ENCODE results near the gene THBS3.
"Not testable (repeated sequence)": the region's sequence is repeated elsewhere in the genome, so short reads cannot be mapped to it uniquely, and the experiment has no call there.

THBS3 gene

GRCh38 chr1:155206891-155207805 lies 549 bp downstream of the THBS3 start:
- DNase-seq = peak; percentile 68

DNA sequence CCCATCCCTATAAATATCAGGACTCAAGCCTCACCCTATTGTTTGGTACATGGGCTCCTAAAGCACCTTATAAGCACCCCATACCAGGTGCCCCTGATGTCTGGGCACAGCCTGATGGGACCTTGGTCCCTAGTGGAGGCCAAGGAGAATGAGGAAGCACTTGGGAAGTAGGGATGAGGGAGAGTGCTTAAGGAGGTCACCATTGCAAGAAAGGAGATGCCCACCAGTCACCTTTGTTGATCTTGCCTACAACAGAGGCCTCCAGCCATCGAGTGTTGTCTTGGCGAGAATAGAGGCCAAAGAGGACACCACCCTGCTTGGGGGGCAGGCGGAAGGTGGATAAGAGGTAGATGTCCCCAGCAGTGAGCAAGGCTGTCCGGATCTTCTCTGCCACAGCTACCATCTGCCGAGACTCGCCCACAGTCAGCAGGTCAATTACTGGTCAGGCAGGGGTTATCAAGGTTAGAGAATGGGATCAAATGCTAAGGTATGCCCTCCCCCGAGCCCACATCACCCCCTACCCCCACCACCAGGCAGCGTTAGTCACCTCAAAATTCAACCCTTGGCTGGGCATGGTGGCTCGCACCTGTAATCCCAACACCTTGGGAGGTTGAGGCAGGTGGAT lies 1.6 kb downstream of the THBS3 start:
- no peak for DNase-seq

DNA sequence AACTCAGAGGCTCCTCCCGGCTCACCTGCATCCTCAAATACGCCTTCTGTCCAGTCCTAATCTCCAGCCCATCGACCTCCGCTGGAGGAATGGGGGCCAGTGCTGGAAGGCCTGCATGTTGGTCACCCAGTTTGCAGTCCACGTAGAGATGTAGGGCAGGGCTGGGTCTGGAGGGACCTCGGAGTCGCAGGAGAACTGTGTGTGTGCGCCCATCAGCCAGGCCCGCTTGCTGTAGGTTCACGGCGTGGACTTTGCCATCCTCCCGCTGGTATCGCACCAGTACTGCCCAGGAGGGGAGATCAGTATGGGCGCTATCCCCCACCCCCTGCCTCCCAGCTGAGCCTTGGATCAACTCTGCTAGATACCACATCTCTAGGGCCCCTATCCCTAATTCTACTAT lies 2.7 kb downstream of the THBS3 start:
- DNase-seq = no peak

DNA sequence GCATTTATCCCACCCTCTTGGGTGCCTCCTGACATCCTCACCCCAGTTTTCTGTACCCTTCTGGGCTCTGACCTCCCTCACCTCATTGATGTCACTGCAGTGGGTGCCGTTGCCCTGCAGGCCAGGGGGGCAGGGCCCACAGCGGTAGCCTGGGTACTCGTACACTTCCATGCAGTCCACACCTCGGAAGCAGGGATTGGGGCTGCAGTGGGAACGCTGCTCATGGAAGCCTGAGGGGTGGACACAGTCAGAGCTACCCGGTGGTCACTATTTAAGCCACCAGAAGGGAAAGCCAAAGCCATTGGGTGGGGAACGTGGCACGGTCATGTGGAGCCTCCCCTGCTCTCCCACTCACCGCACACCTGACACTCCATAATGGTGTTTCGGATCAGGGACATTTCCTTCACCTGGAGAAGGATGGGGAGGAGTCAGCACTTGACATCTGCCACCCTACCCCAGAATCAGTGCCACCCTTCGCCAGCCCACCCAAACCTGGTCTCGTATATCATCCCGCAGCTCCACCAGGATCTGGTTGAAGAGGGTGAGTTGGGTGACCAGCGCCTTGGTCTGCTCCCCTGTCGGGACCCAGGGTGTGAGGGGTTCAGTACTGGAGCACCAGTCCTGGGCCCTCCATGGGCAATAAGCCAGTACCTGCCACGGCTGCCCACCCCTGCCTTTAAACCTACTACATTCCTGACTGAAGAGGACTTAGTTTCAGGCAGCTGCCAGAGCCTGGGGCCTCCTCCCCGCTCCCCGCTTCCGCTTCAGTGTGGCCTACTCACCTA lies 4.8 kb downstream of the THBS3 start:
- no peak for DNase-seq

- DNase-seq = no peak
Observed at GRCh38 chr1:155202198-155202597, 5.5 kb downstream of the THBS3 start.

DNA sequence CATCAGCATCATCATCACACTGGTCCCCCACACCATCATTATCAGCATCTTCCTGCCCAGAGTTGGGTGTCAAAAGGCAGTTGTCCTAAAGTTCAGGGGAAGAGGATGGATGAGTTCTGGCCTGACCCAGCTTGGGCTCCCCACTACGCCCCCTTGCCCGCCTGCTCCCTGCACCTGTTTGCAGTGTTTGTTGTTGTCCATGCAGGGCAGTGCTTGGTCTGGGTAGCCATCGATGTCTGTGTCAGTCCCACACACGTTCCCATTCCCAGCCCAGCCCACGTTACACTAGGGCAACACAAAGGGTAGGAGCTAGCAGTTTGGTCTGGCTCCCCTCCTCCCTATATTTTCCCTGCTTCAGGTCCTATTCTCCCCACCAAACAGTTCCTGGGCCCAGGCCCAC lies 6.8 kb downstream of the THBS3 start:
- DNase-seq = no peak

- no peak for DNase-seq
Observed at GRCh38 chr1:155199792-155200191, 7.9 kb downstream of the THBS3 start.

DNA sequence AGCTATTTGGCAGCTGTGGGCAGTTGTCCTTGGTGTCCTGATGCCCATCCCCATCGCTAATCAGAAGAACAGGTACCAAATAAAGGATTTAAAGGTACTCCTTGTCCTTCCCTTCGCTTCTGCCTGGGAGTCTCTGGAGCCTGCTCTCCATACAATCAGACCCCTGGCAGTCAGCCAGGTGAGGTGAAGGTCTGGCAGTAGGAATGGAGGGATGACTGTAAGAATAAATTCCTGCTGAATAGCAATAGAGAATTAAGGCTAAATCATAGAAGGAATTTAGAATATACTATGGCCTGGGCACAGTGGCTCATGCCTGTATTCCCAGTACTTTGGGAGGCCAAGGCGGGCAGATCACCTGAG lies 9.2 kb downstream of the THBS3 start:
- DNase-seq = no peak

DNA sequence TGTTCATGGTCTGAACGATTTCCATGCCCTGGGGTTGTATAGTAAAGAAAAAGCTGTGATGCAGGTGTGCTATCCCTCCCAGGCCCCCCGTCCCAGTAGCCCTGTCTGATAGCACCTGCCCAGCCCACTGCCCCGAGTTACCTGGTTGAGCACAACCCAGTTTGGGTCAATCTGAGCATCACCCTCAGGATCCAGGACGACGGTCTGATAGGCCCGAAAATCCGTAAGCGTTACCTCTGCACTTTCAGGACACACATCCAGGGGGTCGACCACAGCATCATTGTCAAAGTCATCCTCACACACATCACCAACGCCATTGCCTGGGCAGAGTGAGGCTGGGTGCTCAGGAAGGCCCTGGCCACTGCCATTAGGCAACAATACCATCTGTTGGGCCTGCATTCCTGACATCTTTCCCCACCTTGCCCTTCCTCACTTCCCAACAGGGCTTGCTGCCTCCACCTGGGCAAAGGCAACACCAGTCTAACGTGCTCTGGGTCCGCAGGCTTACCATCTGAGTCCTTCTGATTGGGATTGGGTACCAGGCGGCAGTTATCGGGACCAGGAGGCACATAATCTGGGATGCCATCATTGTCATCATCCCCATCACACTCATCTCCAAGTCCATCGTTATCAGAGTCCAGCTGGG lies 9.7 kb downstream of the THBS3 start:
- no peak for DNase-seq

DNA sequence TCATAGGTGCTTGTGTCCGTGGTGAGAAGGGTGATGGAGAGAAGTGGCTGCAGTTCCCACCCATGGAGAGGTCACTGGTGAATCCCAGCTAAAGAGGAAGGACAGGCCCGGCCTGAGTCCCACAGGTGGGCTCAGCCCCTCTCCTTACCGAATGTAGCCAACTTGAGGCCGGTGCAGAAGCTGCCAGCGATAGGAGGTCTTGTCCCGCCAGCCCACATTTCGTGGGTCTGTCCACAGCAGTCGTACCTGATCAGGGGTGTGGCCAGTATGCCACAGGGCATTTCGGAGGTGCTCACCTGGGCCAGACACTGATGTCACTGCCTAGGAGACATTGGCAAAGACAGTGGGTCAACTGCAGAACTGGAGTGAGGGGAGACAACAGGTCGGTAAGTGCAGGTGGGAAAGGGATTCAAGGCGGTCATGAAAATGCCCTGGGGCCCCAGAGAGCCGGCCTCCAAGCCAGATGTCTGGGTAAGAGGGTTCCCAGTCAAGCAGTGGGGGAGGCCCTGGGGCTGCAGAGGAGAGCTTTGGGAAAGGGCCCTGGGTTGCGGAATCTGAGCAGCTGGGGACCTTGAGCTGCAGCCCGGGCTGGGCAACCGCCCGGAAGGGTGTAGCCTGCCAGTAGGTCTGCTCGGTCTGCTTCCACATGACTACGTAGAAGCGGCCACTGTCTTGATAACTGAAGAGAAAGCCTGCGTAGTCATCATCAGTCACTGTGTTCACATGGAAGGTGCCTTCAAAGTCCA lies 10.6 kb downstream of the THBS3 start:
- DNase-seq = no peak

- no peak for DNase-seq
Observed at GRCh38 chr1:155196103-155196892, 11.4 kb downstream of the THBS3 start.

- DNase-seq = peak; percentile 44
Observed at GRCh38 chr1:155195201-155196102, 12.2 kb downstream of the THBS3 start.

DNA sequence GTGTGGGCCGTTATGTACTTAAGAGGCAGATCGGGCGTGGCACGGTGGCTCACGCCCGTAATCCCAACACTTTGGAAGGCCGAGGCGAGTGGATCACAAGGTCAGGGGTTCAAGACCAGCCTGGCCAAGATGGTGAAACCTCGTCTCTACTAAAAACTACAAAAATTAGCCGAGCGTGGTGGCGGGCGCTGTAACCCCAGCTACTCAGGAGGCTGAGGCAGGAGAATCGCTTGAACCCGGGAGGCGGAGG lies 13.8 kb downstream of the THBS3 start:
- not testable (repeated sequence) for DNase-seq

DNA sequence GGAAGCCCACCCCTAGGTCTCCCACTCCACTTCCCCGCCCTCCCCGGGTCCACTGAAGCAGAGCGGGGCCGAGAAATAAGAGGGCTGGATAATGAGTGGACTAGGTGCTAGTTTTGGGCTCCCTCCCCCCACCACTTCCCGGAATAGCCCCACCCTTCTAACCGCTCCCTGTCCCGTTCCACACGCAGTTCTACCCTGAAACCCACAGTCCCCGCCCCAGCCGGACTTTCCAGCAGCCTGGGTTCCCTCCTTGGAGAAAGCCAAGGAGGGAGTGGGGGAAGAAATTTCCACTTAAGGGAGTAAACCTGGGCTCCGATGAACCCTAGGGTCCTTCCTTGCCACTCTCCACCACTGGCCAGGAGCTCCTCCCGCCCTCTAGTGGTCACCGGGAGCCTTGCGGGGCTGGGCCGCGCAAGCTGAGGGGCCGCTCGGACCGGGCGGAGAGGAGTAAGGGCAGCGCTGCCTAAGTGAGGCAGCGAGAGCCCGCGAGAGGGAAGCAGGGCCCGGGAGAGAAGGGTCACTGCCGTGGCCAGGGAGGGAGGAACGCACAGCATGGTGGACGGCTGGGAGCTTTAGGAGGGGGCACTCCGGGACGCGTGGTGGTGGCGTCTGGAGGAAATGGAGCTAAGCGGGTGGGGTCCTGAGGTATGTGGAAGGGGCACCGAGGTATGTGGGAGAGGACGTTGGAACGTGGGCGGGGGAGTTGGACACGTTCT lies 14.3 kb downstream of the THBS3 start:
- peak; percentile 83 for DNase-seq

DNA sequence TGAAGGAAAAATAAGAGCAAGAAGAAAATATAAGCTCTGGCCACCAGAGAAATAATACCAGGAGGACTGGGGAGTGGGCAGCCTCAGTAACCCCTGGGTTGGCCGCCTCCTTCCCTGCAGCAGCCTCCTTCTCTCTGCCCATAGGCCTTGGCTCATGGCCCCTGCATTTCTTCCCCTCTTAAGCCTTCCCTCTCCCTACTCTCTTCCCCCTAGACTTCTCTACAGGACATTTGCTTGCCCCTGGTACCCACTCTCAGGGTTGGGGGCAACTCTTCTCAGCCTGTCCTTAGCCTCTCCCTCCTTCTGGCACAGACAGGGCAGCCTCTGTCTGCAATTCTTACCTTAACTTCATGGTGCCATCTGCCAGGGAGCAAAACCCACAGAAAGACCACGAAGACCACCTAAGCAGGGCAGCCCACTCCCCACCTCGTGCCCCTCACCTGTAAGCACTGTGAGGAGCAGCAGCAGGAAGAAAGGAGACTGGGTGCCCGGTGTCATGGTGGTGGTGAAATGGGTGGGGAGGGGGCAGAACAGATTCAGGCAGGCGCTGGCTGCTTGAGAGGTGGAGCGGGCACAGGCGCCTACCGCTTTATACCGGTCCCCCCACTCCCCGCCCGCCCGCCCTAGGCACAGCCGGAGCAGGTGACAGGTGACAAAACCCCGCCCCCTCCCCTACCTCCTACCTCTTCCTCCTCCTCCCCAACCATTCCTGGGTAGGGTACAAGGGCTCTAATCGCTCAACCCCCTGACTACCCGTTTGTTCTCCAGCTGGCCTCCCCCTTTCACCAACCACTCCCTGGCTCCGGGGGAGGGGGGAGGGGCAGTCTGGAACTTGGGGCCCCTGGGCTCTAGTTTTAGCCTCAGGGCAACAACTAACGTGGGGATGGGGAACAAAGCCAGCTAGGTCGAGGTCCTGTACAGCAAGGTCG lies 15.1 kb downstream of the THBS3 start:
- no peak for DNase-seq

- no peak for DNase-seq
Observed at GRCh38 chr1:155191904-155192303, 15.8 kb downstream of the THBS3 start.

GRCh38 chr1:155189926-155190325 lies 17.8 kb downstream of the THBS3 start:
- not testable (repeated sequence) for DNase-seq

DNA sequence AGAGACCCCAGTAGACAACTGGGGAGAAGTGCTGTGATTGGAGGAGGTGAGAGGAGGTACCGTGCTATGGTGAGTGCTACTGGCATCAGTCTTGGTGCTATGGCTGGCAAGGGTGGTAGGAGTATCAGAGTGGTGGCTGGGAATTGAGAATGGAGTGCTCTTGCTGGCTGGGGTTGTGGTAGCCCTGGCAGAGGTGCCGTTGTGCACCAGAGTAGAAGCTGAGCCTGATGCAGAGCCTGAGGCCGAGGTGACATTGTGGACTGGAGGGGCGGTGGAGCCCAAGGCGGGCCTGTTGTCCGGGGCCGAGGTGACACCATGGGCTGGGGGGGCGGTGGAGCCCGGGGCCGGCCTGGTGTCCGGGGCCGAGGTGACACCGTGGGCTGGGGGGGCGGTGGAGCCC lies 19.4 kb downstream of the THBS3 start:
- no peak for DNase-seq

- DNase-seq = no peak
Observed at GRCh38 chr1:155187456-155187891, 20.2 kb downstream of the THBS3 start.

All from MV-4-11 (cell line).